Measurements from ENCODE around the gene DGKE.

DGKE gene

GRCh38 chr17:56798916-56799315 is 35.0 kb upstream of the DGKE start:
- no peak overlapping the region for H2AFZ ChIP-seq (ENCODE audit: low read depth, low read length, severe bottlenecking)
- no peaks in the 10 kb centered on the region for H3K27me3 ChIP-seq (ENCODE audit: low read length)
- no peaks in the 10 kb centered on the region for H3F3A ChIP-seq (ENCODE audit: insufficient read depth)
- no peaks in the 10 kb centered on the region for H3K9me2 ChIP-seq (replicated peaks; ENCODE audit: insufficient read depth, low read length)
- H3K9me3 ChIP-seq (ENCODE audit: insufficient read depth, low read length): no peaks in the 10 kb centered on the region
- no peak overlapping the region for H3K27ac ChIP-seq (ENCODE audit: low read depth, low read length)
- H3K4me2 ChIP-seq (ENCODE audit: low read depth, low read length, poor library complexity, severe bottlenecking): no peak overlapping the region
- H3K4me3 ChIP-seq (ENCODE audit: insufficient read depth, low read length, poor library complexity, severe bottlenecking): no peak overlapping the region
- H3K79me2 ChIP-seq (ENCODE audit: insufficient read depth, low read length): no peaks in the 10 kb centered on the region
- H4K20me1 ChIP-seq (ENCODE audit: low read depth, low read length): no peaks in the 10 kb centered on the region
- H3K9ac ChIP-seq (ENCODE audit: low read length): no peak overlapping the region
- TF ChIP-seq EZH2phosphoT487 (conservative IDR thresholded peaks at IDR 0.05; ENCODE audit: low read length) (no peak), CTCF (IDR thresholded peaks at IDR 0.05; ENCODE audit: insufficient read depth, low read length, poor library complexity, severe bottlenecking) (no peak)
- H3K36me3 ChIP-seq (ENCODE audit: low read length): no peaks in the 10 kb centered on the region

DNA sequence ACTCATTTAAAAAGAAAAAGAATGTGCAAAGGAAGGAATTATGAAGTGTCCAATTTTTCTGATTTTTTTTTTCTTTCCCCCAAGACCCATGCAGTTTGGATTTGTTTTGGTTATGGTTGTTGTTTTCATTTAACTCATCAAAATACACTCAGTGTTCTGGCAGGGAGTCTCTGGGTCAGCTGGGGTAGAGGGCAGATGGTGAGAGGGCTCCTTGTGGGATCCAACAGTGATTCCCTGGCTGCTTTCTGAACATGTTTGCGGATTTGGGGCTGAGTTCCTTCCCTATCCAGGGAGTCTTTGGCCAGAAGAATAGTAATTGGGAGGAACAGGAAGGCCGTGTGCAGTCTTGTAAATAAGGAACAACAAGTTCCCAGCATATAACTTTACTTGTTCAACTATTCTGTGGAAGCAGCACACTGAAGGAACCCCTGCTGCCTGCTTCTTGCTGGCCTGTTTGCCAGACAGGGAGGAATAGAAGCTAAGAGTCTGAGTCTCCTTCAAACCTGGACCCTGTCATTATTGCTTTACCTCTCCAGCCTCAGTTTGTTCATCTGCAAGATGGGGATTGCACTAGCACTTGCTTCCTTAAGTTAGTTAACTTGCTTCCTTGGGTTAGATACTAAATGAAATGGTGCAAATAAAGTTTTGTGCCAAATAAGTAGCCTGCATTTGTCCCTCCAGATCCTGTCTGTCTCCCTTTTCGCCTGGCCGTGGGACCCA is 32.3 kb upstream of the DGKE start:
- H3K9me2 ChIP-seq (replicated peaks; ENCODE audit: insufficient read depth, low read length): no peaks in the 10 kb centered on the region
- H3K9ac ChIP-seq (ENCODE audit: low read length): no peak overlapping the region
- no peak overlapping the region for H3K27ac ChIP-seq (ENCODE audit: low read depth, low read length)
- no peak overlapping the region for H3K4me3 ChIP-seq (ENCODE audit: insufficient read depth, low read length, poor library complexity, severe bottlenecking)
- H3K9me3 ChIP-seq (ENCODE audit: insufficient read depth, low read length): no peaks in the 10 kb centered on the region
- H3F3A ChIP-seq (ENCODE audit: insufficient read depth): no peaks in the 10 kb centered on the region
- H3K4me2 ChIP-seq (ENCODE audit: low read depth, low read length, poor library complexity, severe bottlenecking): no peak overlapping the region
- H2AFZ ChIP-seq (ENCODE audit: low read depth, low read length, severe bottlenecking): no peak overlapping the region
- TF ChIP-seq EZH2phosphoT487 (conservative IDR thresholded peaks at IDR 0.05; ENCODE audit: low read length) (no peak), CTCF (IDR thresholded peaks at IDR 0.05; ENCODE audit: insufficient read depth, low read length, poor library complexity, severe bottlenecking) (no peak)
- no peaks in the 10 kb centered on the region for H3K79me2 ChIP-seq (ENCODE audit: insufficient read depth, low read length)
- no peaks in the 10 kb centered on the region for H3K36me3 ChIP-seq (ENCODE audit: low read length)
- H3K27me3 ChIP-seq (ENCODE audit: low read length): no peaks in the 10 kb centered on the region
- H4K20me1 ChIP-seq (ENCODE audit: low read depth, low read length): no peaks in the 10 kb centered on the region

GRCh38 chr17:56803071-56803470 is 30.9 kb upstream of the DGKE start:
- H3K4me2 ChIP-seq (ENCODE audit: low read depth, low read length, poor library complexity, severe bottlenecking): no peak overlapping the region
- no peak overlapping the region for H3K27ac ChIP-seq (ENCODE audit: low read depth, low read length)
- H2AFZ ChIP-seq (ENCODE audit: low read depth, low read length, severe bottlenecking): no peak overlapping the region
- no peaks in the 10 kb centered on the region for H3K9me2 ChIP-seq (replicated peaks; ENCODE audit: insufficient read depth, low read length)
- no peak for TF ChIP-seq CTCF (IDR thresholded peaks at IDR 0.05; ENCODE audit: insufficient read depth, low read length, poor library complexity, severe bottlenecking)
- no peak for TF ChIP-seq EZH2phosphoT487 (conservative IDR thresholded peaks at IDR 0.05; ENCODE audit: low read length)
- no peaks in the 10 kb centered on the region for H3K9me3 ChIP-seq (ENCODE audit: insufficient read depth, low read length)
- H3K9ac ChIP-seq (ENCODE audit: low read length): no peak overlapping the region
- no peaks in the 10 kb centered on the region for H3K79me2 ChIP-seq (ENCODE audit: insufficient read depth, low read length)
- H3K27me3 ChIP-seq (ENCODE audit: low read length): no peaks in the 10 kb centered on the region
- H3K4me3 ChIP-seq (ENCODE audit: insufficient read depth, low read length, poor library complexity, severe bottlenecking): no peak overlapping the region
- H3F3A ChIP-seq (ENCODE audit: insufficient read depth): no peaks in the 10 kb centered on the region
- no peaks in the 10 kb centered on the region for H4K20me1 ChIP-seq (ENCODE audit: low read depth, low read length)
- no peaks in the 10 kb centered on the region for H3K36me3 ChIP-seq (ENCODE audit: low read length)
